D721Med (cell line): Measurements from ENCODE around the gene SPATS2.
A peak's percentile ranks its signal among the peaks of the same experiment; 100 is the strongest.

Experiments used
- DNase-seq: peaks from one replicate; pipeline ENCODE4 v3.0.0; 2011; ENCODE audit warnings: low spot score; ENCODE audit not compliant: insufficient read length
- FAIRE-seq: peaks from 2 replicates; lab custom pipeline; 2011; peaks lifted over from hg19 to GRCh38; lab: Jason Lieb, UNC
- TF ChIP-seq, protein P1 (sequence below): IDR thresholded peaks from 2 replicates; pipeline ENCODE4 v1.5.1; 2012; ENCODE audit warnings: mild to moderate bottlenecking, control low read depth; ENCODE audit not compliant: insufficient read depth; ENCODE audit errors: missing control alignments

SPATS2 gene

GRCh38 chr12:49342914-49343731 is 24.1 kb upstream of the SPATS2 start:
- DNase-seq = no peak
- TF ChIP-seq, protein P1, sequence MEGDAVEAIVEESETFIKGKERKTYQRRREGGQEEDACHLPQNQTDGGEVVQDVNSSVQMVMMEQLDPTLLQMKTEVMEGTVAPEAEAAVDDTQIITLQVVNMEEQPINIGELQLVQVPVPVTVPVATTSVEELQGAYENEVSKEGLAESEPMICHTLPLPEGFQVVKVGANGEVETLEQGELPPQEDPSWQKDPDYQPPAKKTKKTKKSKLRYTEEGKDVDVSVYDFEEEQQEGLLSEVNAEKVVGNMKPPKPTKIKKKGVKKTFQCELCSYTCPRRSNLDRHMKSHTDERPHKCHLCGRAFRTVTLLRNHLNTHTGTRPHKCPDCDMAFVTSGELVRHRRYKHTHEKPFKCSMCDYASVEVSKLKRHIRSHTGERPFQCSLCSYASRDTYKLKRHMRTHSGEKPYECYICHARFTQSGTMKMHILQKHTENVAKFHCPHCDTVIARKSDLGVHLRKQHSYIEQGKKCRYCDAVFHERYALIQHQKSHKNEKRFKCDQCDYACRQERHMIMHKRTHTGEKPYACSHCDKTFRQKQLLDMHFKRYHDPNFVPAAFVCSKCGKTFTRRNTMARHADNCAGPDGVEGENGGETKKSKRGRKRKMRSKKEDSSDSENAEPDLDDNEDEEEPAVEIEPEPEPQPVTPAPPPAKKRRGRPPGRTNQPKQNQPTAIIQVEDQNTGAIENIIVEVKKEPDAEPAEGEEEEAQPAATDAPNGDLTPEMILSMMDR = no peak
- FAIRE-seq = no peak

DNA sequence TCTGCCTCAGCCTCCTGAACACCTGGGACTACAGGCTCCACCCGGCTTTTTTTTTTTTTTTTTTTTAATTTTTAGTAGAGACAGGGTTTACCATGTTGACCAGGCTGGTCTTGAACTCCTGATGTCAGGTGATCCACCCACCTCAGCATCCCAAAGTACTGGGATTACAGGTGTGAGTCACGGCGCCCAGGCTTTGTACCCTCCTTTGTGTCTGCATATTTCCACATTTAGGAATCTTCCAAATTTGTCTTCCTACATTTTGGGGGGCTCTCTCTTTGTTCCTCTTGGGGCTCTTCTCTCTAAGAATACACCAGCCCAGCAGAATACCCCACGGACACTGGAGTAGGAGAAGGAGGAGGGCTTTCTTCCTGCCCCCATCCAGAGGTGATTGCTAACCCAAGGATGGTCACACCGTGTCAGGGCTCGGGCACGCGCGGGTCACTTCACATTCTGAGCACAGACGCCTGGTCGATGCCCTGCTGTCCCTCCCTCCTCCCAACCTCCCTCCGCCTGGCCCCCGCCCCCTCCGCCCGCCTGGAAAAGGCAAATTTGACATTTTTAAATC is 22.7 kb upstream of the SPATS2 start:
- TF ChIP-seq, protein P1 = no peak
- DNase-seq = no peak
- no peak for FAIRE-seq

DNA sequence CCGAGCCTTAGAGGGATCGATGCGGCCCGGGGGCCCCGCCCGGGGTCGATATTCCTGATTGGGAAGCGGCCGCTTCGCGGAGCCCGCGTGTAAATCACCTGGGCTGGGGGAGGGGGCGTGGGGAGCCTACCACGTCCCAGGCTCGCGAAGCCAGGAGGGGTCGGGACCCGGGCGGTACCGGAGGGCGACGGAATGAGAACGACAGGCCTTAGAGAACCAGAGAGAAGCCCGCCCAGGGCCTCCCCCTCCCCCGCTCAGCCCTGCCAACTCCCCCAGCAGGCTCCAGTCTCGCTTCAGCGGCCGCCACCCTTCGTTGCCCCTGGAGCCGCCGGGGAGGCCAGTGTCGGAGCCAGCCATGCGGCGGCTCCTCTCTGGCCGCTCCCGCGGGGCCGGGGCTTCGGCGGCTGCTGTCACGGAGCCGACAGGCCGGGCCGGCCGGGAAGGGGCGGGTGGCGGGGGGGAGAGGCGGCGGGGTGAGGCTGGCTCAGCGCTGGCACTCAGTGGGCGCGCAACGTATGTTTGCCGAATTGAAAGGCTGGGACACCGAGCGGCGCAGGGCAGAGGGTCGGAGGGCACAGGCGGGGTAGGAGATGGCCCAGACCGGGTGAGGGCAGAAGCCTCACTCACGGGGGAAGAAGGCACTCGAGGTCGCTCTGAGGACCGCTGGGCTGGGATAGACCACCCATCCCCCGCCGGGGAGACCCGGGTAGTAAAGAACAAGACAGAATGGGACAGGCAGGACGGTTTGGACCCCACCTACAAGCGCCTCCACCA is 22.0 kb upstream of the SPATS2 start:
- DNase-seq (no peak), FAIRE-seq (no peak)
- TF ChIP-seq, protein P1 = no peak

DNA sequence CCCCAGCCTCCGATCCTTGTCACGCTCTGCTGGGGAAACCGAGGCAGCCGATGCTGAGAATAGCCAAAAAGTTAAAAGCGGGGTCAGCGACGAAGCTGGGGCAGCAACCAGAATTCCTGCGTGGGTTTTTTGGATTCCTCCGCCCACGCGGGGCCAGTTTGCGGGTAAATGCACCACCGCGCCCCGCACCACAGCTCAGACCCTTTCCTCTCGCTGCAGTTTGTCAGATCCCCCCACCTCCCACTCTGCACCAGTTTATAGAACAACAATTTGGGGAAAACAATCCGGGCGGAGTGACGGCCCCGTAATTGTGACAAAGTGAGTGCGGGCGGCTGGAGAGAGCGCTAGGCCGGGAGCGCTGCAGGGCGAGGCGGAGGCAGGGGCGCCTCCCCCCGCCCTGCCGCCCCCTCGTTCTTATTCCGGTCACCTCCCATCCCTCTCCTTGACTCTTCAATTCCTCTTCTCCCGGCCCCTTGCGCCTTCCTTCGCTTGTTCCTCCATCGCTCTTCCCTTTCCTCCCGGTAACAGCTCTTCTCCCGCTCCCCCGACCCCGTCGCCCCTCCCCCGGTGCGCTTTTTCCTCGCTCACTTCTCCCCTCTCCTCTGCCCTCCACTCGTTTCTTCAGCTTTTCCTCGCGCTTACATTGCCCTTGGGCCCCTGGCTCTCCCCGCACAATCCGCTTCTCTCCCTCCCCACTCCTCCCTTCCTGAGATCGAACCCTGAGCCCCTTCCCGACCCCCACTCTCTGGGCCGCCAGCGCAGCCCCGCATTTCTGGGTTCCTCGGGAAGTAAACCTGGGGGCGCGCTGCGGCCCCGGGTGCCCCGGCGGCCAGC is 21.2 kb upstream of the SPATS2 start:
- DNase-seq = no peak
- TF ChIP-seq, protein P1 = no peak
- no peak for FAIRE-seq

GRCh38 chr12:49346659-49347310 is 20.5 kb upstream of the SPATS2 start, which contains the start of gene DNAJC22:
DNAJC22 (plus strand) TSS chr12:49346888; CDS start chr12:49348873, 1,985 bp downstream.
- FAIRE-seq = no peak
- TF ChIP-seq, protein P1 = no peak
- no peak for DNase-seq

GRCh38 chr12:49347311-49348193 is 19.7 kb upstream of the SPATS2 start:
- DNase-seq (peak; percentile 93), FAIRE-seq (no peak)
- TF ChIP-seq, protein P1 = peak; percentile 74
